ENCODE results near the gene EDA.
"Not testable (repeated sequence)": the region's sequence is repeated elsewhere in the genome, so short reads cannot be mapped to it uniquely, and the experiment has no call there.

Gene EDA

GRCh38 chrX:69951753-69952152, 335.8 kb downstream of the EDA start:
- no peaks in the 10 kb centered on the region for H3K4me1 Mint-ChIP-seq (ENCODE audit: low read depth)
- H3K27me3 Mint-ChIP-seq: peaks cover 35% of the 10 kb centered on the region
- no peak overlapping the region for H3K4me3 Mint-ChIP-seq
- DNase-seq: no peak
- H3K27ac Mint-ChIP-seq: no peak overlapping the region
- H3K9me3 Mint-ChIP-seq: no peaks in the 10 kb centered on the region
- no peaks in the 10 kb centered on the region for H3K36me3 Mint-ChIP-seq (ENCODE audit: low read depth)

- H3K4me3 Mint-ChIP-seq: no peak overlapping the region
- H3K27me3 Mint-ChIP-seq: peaks cover 15% of the 10 kb centered on the region
These were observed 343.8 kb downstream of the EDA start for GRCh38 chrX:69959712-69960111.

GRCh38 chrX:69961365-69962072, 345.6 kb downstream of the EDA start:
- no peaks in the 10 kb centered on the region for H3K36me3 Mint-ChIP-seq (ENCODE audit: low read depth)
- no peak for DNase-seq
- peaks cover 5% of the 10 kb centered on the region for H3K4me1 Mint-ChIP-seq (ENCODE audit: low read depth)
- H3K4me3 Mint-ChIP-seq: no peak overlapping the region
- no peak overlapping the region for H3K27ac Mint-ChIP-seq
- no peaks in the 10 kb centered on the region for H3K9me3 Mint-ChIP-seq
- peaks cover 22% of the 10 kb centered on the region for H3K27me3 Mint-ChIP-seq

More at GRCh38 chrX:69959712-69960111, 343.8 kb downstream of the EDA start:
- Mint-ChIP-seq H3K36me3 (ENCODE audit: low read depth) (no peaks in the 10 kb centered on the region), H3K4me1 (ENCODE audit: low read depth) (peaks cover 5% of the 10 kb centered on the region), H3K27ac (no peak overlapping the region), H3K9me3 (no peaks in the 10 kb centered on the region)
- no peak for DNase-seq

- Mint-ChIP-seq H3K9me3 (no peaks in the 10 kb centered on the region), H3K27ac (no peak overlapping the region), H3K4me1 (ENCODE audit: low read depth) (no peaks in the 10 kb centered on the region), H3K36me3 (ENCODE audit: low read depth) (no peaks in the 10 kb centered on the region), H3K4me3 (no peak overlapping the region), H3K27me3 (peaks cover 15% of the 10 kb centered on the region)
- DNase-seq: no peak
These were observed 353.0 kb downstream of the EDA start for GRCh38 chrX:69968950-69969349.

GRCh38 chrX:69969460-69969859, 353.5 kb downstream of the EDA start:
- Mint-ChIP-seq H3K4me1 (ENCODE audit: low read depth) (no peaks in the 10 kb centered on the region), H3K36me3 (ENCODE audit: low read depth) (no peaks in the 10 kb centered on the region), H3K27ac (no peak overlapping the region), H3K9me3 (no peaks in the 10 kb centered on the region), H3K4me3 (no peak overlapping the region), H3K27me3 (peaks cover 18% of the 10 kb centered on the region)
- no peak for DNase-seq

GRCh38 chrX:69987691-69988090, 371.8 kb downstream of the EDA start:
- Mint-ChIP-seq H3K27ac (no peak overlapping the region), H3K27me3 (peaks cover 13% of the 10 kb centered on the region), H3K4me1 (ENCODE audit: low read depth) (no peaks in the 10 kb centered on the region), H3K36me3 (ENCODE audit: low read depth) (no peaks in the 10 kb centered on the region), H3K4me3 (no peak overlapping the region), H3K9me3 (no peaks in the 10 kb centered on the region)
- DNase-seq: no peak

- Mint-ChIP-seq H3K9me3 (no peaks in the 10 kb centered on the region), H3K27me3 (peaks cover 19% of the 10 kb centered on the region), H3K27ac (no peak overlapping the region), H3K36me3 (ENCODE audit: low read depth) (no peaks in the 10 kb centered on the region), H3K4me3 (no peak overlapping the region), H3K4me1 (ENCODE audit: low read depth) (no peaks in the 10 kb centered on the region)
- DNase-seq: no peak
These were observed 373.1 kb downstream of the EDA start for GRCh38 chrX:69988955-69989394.

- Mint-ChIP-seq H3K27me3 (peaks cover 42% of the 10 kb centered on the region), H3K4me3 (no peak overlapping the region), H3K9me3 (no peaks in the 10 kb centered on the region), H3K4me1 (ENCODE audit: low read depth) (no peaks in the 10 kb centered on the region), H3K36me3 (ENCODE audit: low read depth) (no peaks in the 10 kb centered on the region), H3K27ac (no peak overlapping the region)
- DNase-seq: no peak
These were observed 375.8 kb downstream of the EDA start for GRCh38 chrX:69991685-69992084.

GRCh38 chrX:69993494-69993893, 377.6 kb downstream of the EDA start:
- no peak overlapping the region for H3K27ac Mint-ChIP-seq
- no peaks in the 10 kb centered on the region for H3K9me3 Mint-ChIP-seq
- H3K36me3 Mint-ChIP-seq (ENCODE audit: low read depth): no peaks in the 10 kb centered on the region
- no peaks in the 10 kb centered on the region for H3K4me1 Mint-ChIP-seq (ENCODE audit: low read depth)
- no peak overlapping the region for H3K4me3 Mint-ChIP-seq
- no peak for DNase-seq
- peaks cover 54% of the 10 kb centered on the region for H3K27me3 Mint-ChIP-seq

GRCh38 chrX:69995362-69996112, 379.6 kb downstream of the EDA start:
- H3K36me3 Mint-ChIP-seq (ENCODE audit: low read depth): no peaks in the 10 kb centered on the region
- H3K27me3 Mint-ChIP-seq: peaks cover 62% of the 10 kb centered on the region
- DNase-seq: no peak
- no peaks in the 10 kb centered on the region for H3K4me1 Mint-ChIP-seq (ENCODE audit: low read depth)
- H3K4me3 Mint-ChIP-seq: no peak overlapping the region
- no peak overlapping the region for H3K27ac Mint-ChIP-seq
- H3K9me3 Mint-ChIP-seq: no peaks in the 10 kb centered on the region

GRCh38 chrX:69996113-69996468, 380.2 kb downstream of the EDA start:
- H3K4me1 Mint-ChIP-seq (ENCODE audit: low read depth): no peaks in the 10 kb centered on the region
- H3K27me3 Mint-ChIP-seq: peaks cover 67% of the 10 kb centered on the region
- no peak overlapping the region for H3K27ac Mint-ChIP-seq
- H3K4me3 Mint-ChIP-seq: no peak overlapping the region
- no peaks in the 10 kb centered on the region for H3K9me3 Mint-ChIP-seq
- no peak for DNase-seq
- no peaks in the 10 kb centered on the region for H3K36me3 Mint-ChIP-seq (ENCODE audit: low read depth)

GRCh38 chrX:69998299-69998698, 382.4 kb downstream of the EDA start:
- not testable (repeated sequence) for H3K27ac Mint-ChIP-seq; H3K9me3 Mint-ChIP-seq; DNase-seq; H3K36me3 Mint-ChIP-seq (ENCODE audit: low read depth); H3K4me1 Mint-ChIP-seq (ENCODE audit: low read depth); H3K4me3 Mint-ChIP-seq
- H3K27me3 Mint-ChIP-seq: peaks cover 64% of the 10 kb centered on the region

- Mint-ChIP-seq H3K9me3 (no peaks in the 10 kb centered on the region), H3K4me3 (no peak overlapping the region), H3K27ac (no peak overlapping the region), H3K4me1 (ENCODE audit: low read depth) (no peaks in the 10 kb centered on the region), H3K36me3 (ENCODE audit: low read depth) (no peaks in the 10 kb centered on the region), H3K27me3 (peaks cover 51% of the 10 kb centered on the region)
- no peak for DNase-seq
These were observed 385.4 kb downstream of the EDA start for GRCh38 chrX:70001269-70001668.

- no peak for DNase-seq
- H3K27ac Mint-ChIP-seq: no peak overlapping the region
- H3K4me3 Mint-ChIP-seq: no peak overlapping the region
- peaks cover 51% of the 10 kb centered on the region for H3K27me3 Mint-ChIP-seq
- H3K4me1 Mint-ChIP-seq (ENCODE audit: low read depth): no peaks in the 10 kb centered on the region
- no peaks in the 10 kb centered on the region for H3K9me3 Mint-ChIP-seq
- no peaks in the 10 kb centered on the region for H3K36me3 Mint-ChIP-seq (ENCODE audit: low read depth)
These were observed 385.9 kb downstream of the EDA start for GRCh38 chrX:70001708-70002341.

GRCh38 chrX:70007946-70008345, 392.0 kb downstream of the EDA start:
- H3K27me3 Mint-ChIP-seq: peaks cover 58% of the 10 kb centered on the region
- no peaks in the 10 kb centered on the region for H3K4me1 Mint-ChIP-seq (ENCODE audit: low read depth)
- H3K36me3 Mint-ChIP-seq (ENCODE audit: low read depth): no peaks in the 10 kb centered on the region
- no peak overlapping the region for H3K27ac Mint-ChIP-seq
- H3K4me3 Mint-ChIP-seq: no peak overlapping the region
- DNase-seq: no peak
- H3K9me3 Mint-ChIP-seq: no peaks in the 10 kb centered on the region

All from activated T-cell treated with anti-CD3 and anti-CD28 coated beads, Interleukin-2, amount 50 U/mL, for 24 hours (primary cell).